ENCODE results near the gene ABCC3. TPM values are rescaled to one million over a fixed set of nuclear protein-coding genes. Genes with fewer than 3 reads are reported as not detected.
A peak's percentile ranks its signal among the peaks of the same experiment; 100 is the strongest.

ABCC3 gene
- total RNA-seq, 1 experiment from 2014 or later, result 66.2 TPM

DNA sequence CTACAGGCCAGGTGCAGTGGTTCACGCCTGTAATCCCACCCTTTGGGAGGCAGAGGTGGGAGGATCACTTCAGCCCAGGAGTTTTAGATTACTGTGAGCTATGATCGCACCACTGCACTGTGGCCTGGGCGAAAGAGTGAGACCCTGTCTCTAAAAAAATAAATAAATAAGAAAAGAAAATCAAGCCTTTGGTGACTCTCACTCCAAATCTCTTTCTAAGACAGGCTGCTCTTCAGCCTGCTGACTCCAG lies 976 bp downstream of the ABCC3 start:
- intact Hi-C loops (cut with micrococcal nuclease), result loop anchor here (10.0 kb wide), 1 partner anchor 229 kb away; the partner anchor contains the start of gene TOB1
- Histone ChIP-seq H3K9me2 (ENCODE audit: insufficient read depth) (no peaks in the 10 kb centered on the region), H3K27me3 (ENCODE audit: insufficient read depth, low read length) (no peaks in the 10 kb centered on the region), H3K36me3 (ENCODE audit: control insufficient read depth in 1 of 2, insufficient read depth in 2 of 2, low read length in 2 of 2) (no peaks in the 10 kb centered on the region), H3K27ac (ENCODE audit: low read depth, low read length) (peak overlapping the region; percentile 82), H3K79me2 (ENCODE audit: insufficient read depth, low read length) (peaks cover 31% of the 10 kb centered on the region), H4K20me1 (ENCODE audit: insufficient read depth) (no peaks in the 10 kb centered on the region), H3K4me2 (ENCODE audit: low read length) (peak overlapping the region; percentile 87), H3K4me1 (ENCODE audit: control insufficient read depth in 1 of 2, insufficient read depth in 2 of 2, low read length in 2 of 2) (peaks cover 68 to 95% of the 10 kb centered on the region in 2 experiments), H3K9me3 (ENCODE audit: control insufficient read depth in 1 of 2, insufficient read depth in 1 of 2, low read depth in 1 of 2, low read length in 2 of 2) (no peaks in the 10 kb centered on the region), H3K4me3 (replicated peaks in 1 of 2; ENCODE audit: low read depth in 1 of 2, low read length in 2 of 2) (peak overlapping the region; percentile 69 to 72), H3K9ac (ENCODE audit: low read length) (peak overlapping the region; percentile 81), H2AFZ (ENCODE audit: low read depth, low read length, poor library complexity, severe bottlenecking) (no peak overlapping the region)
- ATAC-seq (no peak), DNase-seq (ENCODE audit: low read depth, low spot score) (no peak)
- no TSS peak for BruUV-seq (replicated peaks)
- TF ChIP-seq JUND (IDR thresholded peaks at IDR 0.05) (no peak), POLR2AphosphoS5 (IDR thresholded peaks at IDR 0.05; ENCODE audit: low read depth, low read length) (peak; percentile 21; the same call in 1 of the 2 replicates)
- ChIA-PET POLR2A (interaction anchor here (0.6 to 5.3 kb wide), 3 partner anchors 25 to 81 kb away, joined by 3 to 59 read pairs (median 6); no protein-coding TSS in a partner anchor), CTCF (interaction anchor here (5.1 kb wide), 1 partner anchor 10 kb away, joined by 34 read pairs; no protein-coding TSS in a partner anchor), RAD21 (ENCODE audit: low non-redundant PET in 1 of 2, low total read pairs in 2 of 2, uncharacterized antibody in 2 of 2, unreplicated experiment in 2 of 2) (no interaction called here)

DNA sequence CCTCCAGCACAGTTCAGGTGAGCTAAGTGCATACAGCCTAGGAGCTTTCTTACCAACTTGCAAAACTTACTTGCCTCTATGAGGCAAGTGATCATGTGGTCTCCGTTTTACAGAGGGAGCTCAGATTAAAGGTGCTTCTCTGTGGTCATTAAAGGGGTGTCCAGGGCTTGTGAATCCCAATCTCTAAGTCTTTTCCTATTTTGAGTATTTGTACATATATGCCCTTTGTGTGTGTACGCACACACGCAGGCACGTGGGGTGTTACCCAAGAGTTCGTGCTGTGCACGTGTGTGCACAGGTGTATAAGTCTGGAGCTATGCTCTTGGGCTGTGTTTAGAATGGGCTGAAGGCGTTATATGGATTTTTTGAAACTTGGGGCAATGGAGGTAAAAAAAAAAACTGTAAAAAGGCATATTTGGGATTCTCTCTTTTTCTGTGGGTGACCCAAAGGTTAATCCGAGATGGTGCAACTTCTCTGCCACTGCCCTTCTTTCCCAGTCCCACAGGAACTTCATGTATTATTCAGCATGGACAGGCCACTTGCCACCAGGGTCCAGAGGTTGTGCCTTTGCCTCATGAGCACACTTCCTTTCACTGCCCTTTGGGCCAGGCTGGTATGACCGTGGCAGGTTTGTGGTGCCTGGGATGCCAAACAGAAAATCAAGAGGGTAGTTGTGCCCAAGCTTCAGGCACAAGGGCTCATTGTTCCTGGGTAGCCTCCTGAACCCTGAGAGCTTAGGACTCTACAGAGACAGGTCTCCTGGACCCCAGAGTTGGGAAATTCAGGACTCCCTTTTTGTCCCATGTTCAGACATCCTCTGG lies 1.5 kb downstream of the ABCC3 start:
- H3K4me3 ChIP-seq (replicated peaks in 1 of 2; ENCODE audit: low read depth in 1 of 2, low read length in 2 of 2), result peak overlapping the region; percentile 69 to 72
- no peak for DNase-seq (ENCODE audit: low read depth, low spot score)
- POLR2A ChIA-PET, result interaction anchor here (0.6 to 5.3 kb wide), 4 partner anchors 12 to 80 kb away, joined by 3 to 59 read pairs (median 13); no protein-coding TSS in a partner anchor
- BruUV-seq (replicated peaks), result TSS peak; percentile 44
- H4K20me1 ChIP-seq (ENCODE audit: insufficient read depth), result no peaks in the 10 kb centered on the region
- no peak overlapping the region for H2AFZ ChIP-seq (ENCODE audit: low read depth, low read length, poor library complexity, severe bottlenecking)
- H3K27me3 ChIP-seq (ENCODE audit: insufficient read depth, low read length), result no peaks in the 10 kb centered on the region
- no peaks in the 10 kb centered on the region for H3K9me3 ChIP-seq (ENCODE audit: control insufficient read depth in 1 of 2, insufficient read depth in 1 of 2, low read depth in 1 of 2, low read length in 2 of 2)
- peak overlapping the region; percentile 95; the same call in 1 of the 2 replicates for H3K27ac ChIP-seq (ENCODE audit: low read depth, low read length)
- intact Hi-C loops (cut with micrococcal nuclease), result loop anchor here (10.0 kb wide), 1 partner anchor 229 kb away; the partner anchor contains the start of gene TOB1
- peak overlapping the region; percentile 87 for H3K4me2 ChIP-seq (ENCODE audit: low read length)
- CTCF ChIA-PET, result interaction anchor here (3.0 to 5.1 kb wide), 3 partner anchors 8 to 25 kb away, joined by 12 to 34 read pairs (median 25); no protein-coding TSS in a partner anchor
- H3K4me1 ChIP-seq (ENCODE audit: control insufficient read depth in 1 of 2, insufficient read depth in 2 of 2, low read length in 2 of 2), result peaks cover 68 to 95% of the 10 kb centered on the region in 2 experiments
- H3K9me2 ChIP-seq (ENCODE audit: insufficient read depth), result no peaks in the 10 kb centered on the region
- peaks cover 37% of the 10 kb centered on the region for H3K79me2 ChIP-seq (ENCODE audit: insufficient read depth, low read length)
- H3K36me3 ChIP-seq (ENCODE audit: control insufficient read depth in 1 of 2, insufficient read depth in 2 of 2, low read length in 2 of 2), result no peaks in the 10 kb centered on the region
- peak overlapping the region; percentile 81 for H3K9ac ChIP-seq (ENCODE audit: low read length)
- ATAC-seq, result no peak
- RAD21 ChIA-PET (ENCODE audit: low non-redundant PET in 1 of 2, low total read pairs in 2 of 2, uncharacterized antibody in 2 of 2, unreplicated experiment in 2 of 2), result no interaction called here
- TF ChIP-seq EZH2 (IDR thresholded peaks at IDR 0.05) (no peak), SP1 (IDR thresholded peaks at IDR 0.05; ENCODE audit: low read depth) (no peak), ELF1 (IDR thresholded peaks at IDR 0.05; ENCODE audit: borderline replicate concordance, low read depth) (no peak), POLR2A (IDR thresholded peaks at IDR 0.05; ENCODE audit: borderline replicate concordance, extremely low read depth, insufficient read depth, insufficient read length) (no peak), ZNF274 (IDR thresholded peaks at IDR 0.05; ENCODE audit: low read depth, low read length) (no peak), SRF (IDR thresholded peaks at IDR 0.05; ENCODE audit: low read depth) (no peak), FOSL1 (IDR thresholded peaks at IDR 0.05; ENCODE audit: low read depth) (no peak), POLR2AphosphoS5 (IDR thresholded peaks at IDR 0.05; ENCODE audit: low read depth, low read length) (no peak), JUND (IDR thresholded peaks at IDR 0.05) (no peak)
- TF ChIP-seq, protein P1, sequence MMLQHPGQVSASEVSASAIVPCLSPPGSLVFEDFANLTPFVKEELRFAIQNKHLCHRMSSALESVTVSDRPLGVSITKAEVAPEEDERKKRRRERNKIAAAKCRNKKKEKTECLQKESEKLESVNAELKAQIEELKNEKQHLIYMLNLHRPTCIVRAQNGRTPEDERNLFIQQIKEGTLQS (IDR thresholded peaks at IDR 0.05), result no peak
- TF ChIP-seq, protein P2, sequence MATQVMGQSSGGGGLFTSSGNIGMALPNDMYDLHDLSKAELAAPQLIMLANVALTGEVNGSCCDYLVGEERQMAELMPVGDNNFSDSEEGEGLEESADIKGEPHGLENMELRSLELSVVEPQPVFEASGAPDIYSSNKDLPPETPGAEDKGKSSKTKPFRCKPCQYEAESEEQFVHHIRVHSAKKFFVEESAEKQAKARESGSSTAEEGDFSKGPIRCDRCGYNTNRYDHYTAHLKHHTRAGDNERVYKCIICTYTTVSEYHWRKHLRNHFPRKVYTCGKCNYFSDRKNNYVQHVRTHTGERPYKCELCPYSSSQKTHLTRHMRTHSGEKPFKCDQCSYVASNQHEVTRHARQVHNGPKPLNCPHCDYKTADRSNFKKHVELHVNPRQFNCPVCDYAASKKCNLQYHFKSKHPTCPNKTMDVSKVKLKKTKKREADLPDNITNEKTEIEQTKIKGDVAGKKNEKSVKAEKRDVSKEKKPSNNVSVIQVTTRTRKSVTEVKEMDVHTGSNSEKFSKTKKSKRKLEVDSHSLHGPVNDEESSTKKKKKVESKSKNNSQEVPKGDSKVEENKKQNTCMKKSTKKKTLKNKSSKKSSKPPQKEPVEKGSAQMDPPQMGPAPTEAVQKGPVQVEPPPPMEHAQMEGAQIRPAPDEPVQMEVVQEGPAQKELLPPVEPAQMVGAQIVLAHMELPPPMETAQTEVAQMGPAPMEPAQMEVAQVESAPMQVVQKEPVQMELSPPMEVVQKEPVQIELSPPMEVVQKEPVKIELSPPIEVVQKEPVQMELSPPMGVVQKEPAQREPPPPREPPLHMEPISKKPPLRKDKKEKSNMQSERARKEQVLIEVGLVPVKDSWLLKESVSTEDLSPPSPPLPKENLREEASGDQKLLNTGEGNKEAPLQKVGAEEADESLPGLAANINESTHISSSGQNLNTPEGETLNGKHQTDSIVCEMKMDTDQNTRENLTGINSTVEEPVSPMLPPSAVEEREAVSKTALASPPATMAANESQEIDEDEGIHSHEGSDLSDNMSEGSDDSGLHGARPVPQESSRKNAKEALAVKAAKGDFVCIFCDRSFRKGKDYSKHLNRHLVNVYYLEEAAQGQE (IDR thresholded peaks at IDR 0.05; ENCODE audit: low read depth), result no peak
- TF ChIP-seq, protein P3, sequence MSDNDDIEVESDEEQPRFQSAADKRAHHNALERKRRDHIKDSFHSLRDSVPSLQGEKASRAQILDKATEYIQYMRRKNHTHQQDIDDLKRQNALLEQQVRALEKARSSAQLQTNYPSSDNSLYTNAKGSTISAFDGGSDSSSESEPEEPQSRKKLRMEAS (IDR thresholded peaks at IDR 0.05), result no peak
- TF ChIP-seq, protein P4, sequence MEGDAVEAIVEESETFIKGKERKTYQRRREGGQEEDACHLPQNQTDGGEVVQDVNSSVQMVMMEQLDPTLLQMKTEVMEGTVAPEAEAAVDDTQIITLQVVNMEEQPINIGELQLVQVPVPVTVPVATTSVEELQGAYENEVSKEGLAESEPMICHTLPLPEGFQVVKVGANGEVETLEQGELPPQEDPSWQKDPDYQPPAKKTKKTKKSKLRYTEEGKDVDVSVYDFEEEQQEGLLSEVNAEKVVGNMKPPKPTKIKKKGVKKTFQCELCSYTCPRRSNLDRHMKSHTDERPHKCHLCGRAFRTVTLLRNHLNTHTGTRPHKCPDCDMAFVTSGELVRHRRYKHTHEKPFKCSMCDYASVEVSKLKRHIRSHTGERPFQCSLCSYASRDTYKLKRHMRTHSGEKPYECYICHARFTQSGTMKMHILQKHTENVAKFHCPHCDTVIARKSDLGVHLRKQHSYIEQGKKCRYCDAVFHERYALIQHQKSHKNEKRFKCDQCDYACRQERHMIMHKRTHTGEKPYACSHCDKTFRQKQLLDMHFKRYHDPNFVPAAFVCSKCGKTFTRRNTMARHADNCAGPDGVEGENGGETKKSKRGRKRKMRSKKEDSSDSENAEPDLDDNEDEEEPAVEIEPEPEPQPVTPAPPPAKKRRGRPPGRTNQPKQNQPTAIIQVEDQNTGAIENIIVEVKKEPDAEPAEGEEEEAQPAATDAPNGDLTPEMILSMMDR (IDR thresholded peaks at IDR 0.05 in 2 of 3, conservative IDR thresholded peaks at IDR 0.05 in 1 of 3; ENCODE audit: borderline replicate concordance in 1 of 3, insufficient read depth in 1 of 3, low read depth in 2 of 3, low read length in 2 of 3), result no peak
